HG02798 (cell line): ENCODE results near the gene GOLGA5.

Experiments
- ATAC-seq: cut with Tn5 transposase; IDR thresholded peaks from one replicate; pipeline ENCODE4 v1.9.1; 2021; ENCODE audit warnings: mild to moderate bottlenecking; ENCODE audit not compliant: unreplicated experiment, poor library complexity

GOLGA5 gene

DNA sequence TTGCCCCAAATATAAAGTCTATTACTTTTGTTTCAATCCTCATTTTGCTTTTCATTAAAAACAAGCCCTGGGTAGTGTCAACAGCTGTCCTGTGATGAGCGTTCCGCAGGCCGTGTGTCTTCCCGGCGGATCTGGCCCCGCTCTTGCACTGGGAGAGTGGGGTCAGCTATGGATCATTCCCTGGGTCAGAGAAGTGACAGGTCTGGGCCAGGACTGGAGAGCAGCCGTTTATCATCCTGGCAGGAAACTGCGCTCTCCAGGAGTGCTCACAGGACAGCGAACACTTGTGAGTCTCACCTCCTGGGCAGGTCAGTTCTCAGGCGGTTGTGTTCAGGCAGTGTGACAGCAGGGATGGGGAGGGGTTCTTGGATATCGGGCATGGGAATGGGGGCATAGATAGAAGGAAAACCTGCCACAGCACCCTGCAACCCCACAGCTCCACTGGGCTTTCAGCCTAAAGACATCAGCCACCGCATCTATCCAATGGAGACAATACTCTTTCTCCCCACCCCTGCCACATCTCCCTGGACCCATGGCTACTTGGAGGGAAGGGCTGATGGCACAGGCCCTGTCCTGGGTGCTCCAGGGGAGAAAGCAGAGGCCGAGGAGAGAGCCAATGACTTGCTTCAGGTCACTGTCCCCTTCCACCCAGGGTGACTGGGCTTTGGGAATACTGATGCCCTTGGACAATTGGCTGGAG lies 81.0 kb downstream of the GOLGA5 start:
- ATAC-seq = no peak

DNA sequence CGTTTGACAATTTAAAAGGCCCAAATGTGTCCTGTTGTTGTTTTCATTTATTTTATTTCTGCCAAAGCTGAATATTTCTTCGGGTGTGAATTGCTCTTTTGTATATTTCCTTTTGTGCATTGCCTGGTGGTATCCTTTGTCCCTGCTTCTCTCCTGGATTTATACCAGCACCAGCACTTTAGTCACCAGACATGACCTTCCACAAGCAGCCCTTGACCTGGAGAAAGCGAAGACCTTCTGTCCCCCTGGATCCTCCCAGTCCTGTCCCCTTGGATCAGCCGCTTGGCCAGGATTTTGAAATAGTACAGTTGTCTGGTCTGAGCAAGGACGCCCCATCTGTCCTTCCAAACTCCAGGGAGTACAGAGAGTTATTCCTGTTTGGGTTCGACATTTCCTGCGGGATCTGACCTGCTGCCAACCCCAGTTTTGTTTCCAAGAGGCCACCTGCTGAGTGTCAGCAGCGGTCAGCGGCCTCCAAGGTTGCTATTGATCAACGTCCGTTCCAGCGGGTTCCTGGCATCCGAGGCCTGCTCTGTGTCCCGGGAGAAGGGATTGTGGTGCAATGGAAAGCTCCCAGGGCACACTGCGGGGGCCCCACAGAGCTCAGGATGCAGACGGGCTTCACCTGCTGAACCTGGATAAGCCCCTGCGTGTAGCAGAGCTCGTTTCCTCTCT lies 83.8 kb downstream of the GOLGA5 start:
- no peak for ATAC-seq

DNA sequence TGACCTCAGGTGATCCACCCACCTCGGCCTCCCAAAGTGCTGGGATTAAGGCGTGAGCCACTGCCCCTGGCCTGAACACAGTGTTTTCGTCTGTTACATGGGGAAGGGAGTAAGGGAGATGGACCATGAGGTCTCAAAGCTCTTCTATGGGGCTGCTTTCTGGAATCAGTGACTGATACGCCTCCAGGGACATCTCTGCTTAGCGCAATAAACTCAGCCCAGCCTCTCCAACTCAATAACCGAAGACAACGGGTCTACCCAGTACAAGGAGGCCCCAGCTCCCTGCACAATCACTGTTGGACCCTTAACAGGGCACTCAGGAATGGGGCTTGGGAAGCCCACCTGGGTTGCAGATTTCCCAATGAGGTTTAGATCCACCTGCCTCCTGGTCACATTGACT lies 86.2 kb downstream of the GOLGA5 start:
- no peak for ATAC-seq

DNA sequence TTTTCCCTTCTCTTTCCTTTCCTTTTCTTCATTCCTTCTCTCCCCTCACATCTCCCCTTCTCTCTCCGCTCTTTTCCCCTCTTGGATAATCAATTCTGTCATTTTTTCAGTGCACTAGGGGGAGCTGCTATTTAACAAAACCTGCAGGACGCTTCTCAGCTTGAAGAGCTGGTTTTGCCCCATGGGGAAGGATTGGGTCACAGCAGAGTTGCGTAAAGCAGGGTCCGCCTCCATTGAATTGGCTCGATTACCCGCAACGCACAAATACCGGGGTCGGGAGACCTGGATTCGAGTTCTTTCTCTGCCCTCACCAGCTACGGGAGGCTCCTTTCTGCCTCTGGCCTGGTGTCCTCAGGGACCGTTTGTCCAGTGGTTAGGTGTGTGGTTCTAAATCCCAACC lies 86.7 kb downstream of the GOLGA5 start:
- no peak for ATAC-seq

DNA sequence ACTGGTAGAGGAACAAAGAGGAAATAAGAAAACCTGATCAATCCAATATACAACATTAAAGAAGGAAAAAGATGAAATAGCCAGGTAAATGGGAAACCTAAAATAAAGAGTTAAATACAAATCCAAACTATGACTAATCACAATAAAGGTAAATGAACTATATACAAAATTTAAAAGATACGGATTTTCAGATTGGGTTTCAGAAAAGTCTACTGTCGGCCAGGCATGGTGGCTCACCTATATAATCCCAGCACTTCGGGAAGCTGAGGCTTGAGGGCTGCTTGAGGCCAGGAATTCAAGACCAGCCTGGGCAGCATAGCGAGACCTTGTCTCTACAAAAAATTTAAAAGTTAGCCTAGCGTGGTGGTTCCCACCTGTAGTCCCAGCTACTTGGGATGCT lies 89.0 kb downstream of the GOLGA5 start:
- no peak for ATAC-seq

DNA sequence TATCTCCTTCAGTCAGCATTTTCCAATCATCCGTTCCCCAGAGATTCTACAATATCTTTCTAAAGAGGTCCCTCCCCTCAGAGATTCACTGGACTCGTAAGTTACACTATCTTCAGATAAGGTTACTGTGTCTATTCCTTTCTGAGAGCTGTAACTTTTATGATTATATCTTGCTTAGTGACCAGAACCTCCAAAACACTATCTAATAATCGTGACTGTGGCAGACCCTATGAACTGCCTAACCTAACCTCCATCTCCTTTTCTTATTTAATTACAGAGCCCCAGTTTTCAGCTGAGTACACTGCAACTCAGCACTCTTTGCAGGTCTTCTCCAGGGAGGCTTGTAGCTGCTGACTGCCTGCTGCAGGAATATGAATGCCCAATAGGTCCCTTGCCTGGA lies 90.3 kb downstream of the GOLGA5 start:
- ATAC-seq = no peak

DNA sequence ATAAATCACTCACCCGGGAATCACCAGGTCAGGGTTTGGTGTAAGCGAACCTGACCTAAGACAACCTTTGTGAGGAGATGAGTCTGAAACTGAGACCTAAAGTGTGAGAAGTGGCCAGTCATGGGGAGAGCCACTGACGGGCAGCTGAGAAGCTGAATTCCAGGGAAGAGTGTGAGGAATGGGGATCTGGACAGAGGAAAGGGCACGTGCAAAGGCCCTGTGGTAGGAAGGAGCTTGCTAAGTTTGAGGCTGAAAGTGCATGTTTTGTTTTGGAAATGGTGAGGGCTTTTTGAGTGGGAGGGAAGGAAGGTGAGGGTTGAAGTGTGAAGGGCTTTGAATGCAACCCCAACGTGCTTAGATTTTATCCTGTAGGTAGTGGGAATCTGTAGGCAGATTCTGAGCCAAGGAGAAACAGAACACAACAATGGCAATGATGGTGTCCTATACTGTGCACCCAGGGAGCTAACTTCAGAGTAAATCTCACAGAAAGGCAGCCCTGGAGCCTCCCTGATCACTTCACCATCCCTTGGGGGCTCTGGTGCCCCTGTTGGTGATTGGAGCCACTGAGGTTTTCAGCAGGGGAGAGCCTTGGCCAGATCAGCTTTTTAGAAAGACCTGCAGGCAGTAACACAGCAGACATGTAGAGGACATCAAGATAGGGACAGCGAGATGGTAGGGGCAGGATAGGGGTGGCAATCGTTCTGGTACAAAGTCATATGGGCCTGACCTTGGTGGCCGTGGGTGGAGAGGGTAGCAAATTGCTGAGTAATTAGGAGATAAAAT lies 91.4 kb downstream of the GOLGA5 start:
- ATAC-seq = no peak

DNA sequence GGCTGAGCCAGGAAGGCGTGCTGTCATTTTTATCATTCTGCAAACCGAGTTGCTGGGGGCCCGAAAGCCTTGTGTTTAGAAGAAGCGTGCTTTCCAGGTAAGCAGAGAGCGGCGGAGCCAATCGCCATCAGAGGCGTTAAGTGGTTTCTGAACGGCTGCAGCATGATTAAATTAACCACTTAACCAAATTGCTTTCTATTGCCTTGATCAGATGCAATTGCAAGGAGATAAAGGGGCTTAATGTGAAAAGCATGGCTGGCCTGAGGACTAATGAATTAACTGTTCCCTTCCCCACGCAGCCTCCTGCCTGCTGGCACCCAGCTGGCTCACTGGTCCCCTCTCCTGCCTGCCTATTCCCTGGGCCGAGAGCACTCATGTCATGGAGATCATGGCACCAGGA lies 92.2 kb downstream of the GOLGA5 start:
- no peak for ATAC-seq

DNA sequence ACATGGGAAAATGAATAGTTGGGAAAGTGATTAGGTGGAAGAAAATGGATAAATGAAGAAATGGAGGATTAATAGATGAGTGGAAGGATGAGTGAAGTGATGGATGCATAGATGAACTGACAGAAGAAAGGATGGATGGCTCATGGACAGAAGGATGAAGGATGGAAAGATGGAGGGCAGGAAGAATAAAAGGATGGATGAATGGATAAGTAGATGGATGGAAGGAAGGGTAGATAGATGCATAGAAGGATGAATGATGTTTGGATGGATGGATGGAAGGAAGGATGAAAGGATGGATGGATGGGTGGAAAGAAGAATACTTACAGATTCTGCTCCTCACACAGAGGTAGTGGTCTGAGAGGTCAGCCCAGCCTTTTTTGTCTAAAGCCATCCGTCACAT lies 93.1 kb downstream of the GOLGA5 start:
- ATAC-seq = no peak

DNA sequence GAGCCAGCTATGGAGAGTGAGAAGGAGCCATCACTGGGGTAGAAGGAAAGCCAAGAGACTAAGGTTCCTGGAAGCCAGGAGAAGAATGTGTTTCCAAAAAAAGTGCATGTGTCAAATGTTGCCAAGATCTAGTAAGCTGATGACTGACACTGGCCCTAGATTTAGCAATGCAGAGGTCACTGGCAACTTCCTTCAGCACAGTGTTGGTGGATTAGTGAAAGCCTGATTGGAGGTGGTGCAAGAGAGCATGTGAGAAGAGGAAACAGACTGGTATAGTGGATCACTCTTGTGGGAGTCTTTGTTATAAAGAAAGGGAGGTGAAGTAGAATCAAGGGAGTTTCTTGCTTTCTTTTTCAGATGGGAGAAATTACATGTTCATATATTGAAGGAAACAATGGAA lies 94.8 kb downstream of the GOLGA5 start:
- no peak for ATAC-seq
